Inflammatory macrophage treated with lipopolysaccharide for 1 hour (primary cell): ENCODE data around the gene NMNAT2.
"Not testable (repeated sequence)": the region's sequence is repeated elsewhere in the genome, so short reads cannot be mapped to it uniquely, and the experiment has no call there.

Experiments
- DNase-seq, 2 donors: peaks; one replicate each; pipeline ENCODE4 v3.0.0-alpha.2; 2020 to 2022

NMNAT2 gene

DNA sequence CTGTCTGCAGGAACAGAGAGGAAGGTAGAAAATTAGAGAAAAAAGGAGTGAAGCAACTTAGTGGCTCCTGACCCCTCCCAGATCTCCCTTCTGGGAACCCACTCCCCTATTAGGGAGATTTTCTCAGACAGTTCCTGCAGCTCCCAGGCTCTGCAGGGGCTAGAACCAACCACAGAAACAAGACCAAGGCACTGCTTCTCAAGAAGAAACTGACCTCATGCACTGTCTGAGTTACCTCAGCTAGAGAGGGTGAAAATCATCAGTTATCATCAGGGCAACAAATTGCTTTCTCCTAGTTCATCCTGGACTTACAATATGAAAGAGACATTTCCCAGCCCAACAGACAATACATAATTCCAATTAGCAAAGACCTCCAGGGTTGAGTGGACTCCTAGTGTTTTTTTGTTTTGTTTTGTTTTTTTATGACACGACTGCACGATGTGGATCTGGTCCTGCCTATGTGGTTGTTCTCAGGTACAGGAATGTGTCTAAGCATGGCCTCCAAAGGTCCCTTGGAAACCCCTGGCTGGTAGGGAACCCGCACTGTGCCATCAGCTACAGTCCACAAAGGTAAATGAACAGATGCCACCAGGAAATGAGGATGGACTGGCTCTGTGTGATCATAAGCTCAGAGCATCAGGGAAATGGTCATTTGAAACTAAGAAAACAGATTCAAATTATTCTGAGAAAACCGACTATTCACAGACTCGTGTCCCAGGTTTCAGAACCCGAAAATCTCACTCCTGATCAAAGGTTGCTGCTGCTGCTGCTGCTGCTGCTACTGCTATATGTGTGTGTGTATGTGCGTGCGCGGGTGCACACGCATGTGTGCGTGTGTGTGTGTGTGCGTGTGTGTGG is 166.8 kb downstream of the NMNAT2 start:
- no peak for DNase-seq

DNA sequence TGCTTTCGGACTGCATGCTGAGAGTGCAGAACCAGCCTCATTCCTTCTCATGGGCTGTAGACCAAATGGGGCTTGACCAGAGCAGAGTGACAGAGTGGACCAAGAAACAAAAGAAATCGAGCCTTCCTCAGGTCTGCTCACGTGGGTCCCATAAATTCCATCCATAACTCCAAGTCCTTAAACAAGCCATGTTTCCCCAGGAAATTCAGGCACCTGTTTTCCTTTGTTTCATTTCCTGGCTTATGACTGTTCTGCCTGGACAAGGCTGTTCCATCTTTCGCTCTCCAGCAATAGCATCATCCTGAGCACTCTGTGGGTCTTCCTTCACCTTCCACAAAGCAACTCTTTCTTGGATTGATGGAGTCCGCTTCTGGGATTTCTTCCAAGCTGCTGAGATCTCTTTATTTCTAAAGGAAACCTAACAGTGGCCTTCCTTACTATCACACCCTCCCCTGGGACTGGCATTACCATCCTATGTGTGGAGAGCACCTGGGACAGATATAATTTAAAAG is 168.2 kb downstream of the NMNAT2 start:
- no peak for DNase-seq

DNA sequence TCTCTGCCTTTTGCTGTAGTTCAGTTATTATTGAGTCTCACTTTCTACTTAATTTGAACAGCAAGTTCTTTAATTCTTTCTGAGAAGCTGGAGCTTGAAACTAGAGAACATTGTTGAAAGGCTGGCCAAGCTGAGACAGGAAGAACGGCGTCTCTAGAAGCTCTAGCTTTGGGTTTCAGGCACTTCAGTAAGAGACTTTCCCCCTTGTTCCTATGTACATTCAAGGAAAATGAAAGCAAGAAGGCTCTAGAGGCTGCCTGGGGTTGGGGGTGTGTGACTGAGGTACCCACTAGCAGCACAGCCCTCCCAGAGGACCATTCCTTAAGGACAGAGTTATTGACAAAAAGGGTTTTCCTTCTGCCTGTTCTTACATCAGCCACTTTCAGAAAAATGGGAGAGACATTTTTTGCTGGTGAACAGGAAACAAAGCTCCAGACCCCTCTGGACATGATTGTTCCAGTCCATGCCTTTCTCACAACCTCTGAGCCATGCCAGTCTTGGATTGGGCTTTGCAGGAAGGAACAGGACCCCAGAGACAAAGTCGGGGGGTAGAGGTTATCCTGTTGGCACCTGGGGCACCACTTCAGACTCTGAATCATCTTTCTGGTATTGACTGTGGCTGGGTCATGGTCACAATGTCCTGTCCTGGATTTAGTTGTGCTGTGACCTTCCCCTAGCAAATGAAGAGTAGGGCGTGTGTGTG is 169.0 kb downstream of the NMNAT2 start:
- no peak for DNase-seq

DNA sequence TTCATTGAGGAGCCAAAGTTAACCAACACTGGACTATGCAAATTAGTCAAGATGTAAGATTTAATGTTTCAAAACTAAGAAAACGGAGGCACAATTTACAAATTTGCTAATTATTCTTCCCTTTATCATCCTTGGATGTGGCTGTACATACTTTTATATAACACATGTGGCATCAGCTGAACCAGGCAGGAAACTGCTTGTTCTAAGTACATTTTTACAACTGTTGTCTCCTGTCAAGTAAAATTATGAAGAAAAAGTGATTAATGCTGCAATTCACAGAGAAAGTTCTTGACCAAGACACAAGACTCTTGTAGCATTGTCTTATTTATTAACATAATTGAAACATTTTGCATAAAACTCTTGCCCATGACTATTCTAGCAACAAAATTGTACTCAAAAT is 170.2 kb downstream of the NMNAT2 start:
- no peak for DNase-seq

DNA sequence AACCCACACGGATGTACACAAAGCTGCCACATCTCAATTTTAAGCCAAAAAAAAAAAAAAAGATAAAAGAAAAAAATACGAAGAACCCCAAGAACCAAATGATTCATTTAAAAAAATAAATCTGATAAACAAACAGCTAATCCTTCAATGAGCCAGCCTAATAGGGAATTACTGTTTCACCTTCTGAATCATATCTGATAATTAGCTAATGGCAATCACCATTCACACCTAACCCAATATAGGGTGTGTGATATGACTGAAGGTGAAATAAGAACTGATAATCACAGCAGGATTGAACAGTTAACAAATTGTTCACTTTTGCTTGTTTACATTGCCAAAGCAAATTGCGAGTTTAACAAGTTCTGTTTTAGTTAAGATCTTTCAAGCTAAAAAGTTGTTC is 170.7 kb downstream of the NMNAT2 start:
- no peak for DNase-seq

DNA sequence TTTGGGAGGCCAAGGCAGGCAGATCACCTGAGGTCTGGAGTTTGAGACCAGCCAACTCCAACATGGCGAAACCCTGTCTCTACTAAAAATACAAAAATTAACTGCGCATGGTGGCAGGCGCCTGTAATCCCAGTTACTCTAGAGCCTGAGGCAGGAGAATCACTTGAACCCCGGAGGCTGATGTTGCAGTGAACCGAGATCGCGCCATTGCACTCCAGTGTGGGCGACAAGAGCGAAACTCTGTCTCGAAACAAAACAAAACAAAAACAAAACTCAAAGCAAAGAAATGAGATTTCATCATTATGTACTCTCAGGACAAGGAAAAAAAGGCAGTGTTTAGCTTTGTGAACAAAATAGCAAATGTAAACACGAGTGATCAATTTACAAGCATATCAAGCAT is 171.1 kb downstream of the NMNAT2 start:
- no peak for DNase-seq

DNA sequence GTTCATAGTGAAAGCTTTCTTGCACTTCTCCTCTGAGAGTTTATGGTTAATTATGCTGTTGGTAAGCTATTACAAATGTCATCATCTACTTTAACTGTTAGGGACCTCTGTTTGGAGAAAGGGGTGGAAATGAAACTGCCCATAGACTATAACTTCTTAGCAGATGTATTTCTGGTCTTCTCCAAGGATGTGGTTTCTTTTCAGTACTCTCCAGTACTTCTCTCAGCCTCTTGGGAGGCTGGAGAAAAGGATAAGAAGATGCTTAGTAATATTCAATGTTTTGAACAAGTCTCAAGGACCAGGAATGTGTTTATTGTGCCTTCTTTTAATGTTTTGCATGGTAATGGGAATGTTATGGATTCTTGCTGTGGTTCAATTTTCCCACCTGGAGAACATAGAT is 171.7 kb downstream of the NMNAT2 start:
- DNase-seq = no peak

DNA sequence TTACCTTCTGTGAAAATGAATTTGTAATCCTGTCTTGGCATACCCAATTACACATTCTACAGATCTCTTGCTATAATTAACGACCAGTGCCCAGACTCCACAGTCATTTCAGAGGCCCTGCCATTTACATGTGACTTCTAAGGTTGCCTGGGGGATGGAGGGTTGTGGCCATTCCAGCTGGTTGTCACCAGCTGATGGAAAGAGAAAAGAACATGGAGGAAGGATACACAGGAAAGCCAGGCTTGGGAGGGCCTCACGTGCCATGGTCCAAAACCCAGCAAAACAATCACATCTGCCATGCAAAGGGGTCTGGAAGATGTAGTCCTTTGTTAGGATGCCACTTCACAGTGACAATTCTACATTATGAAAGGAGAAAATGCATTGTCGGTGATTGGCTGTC is 172.8 kb downstream of the NMNAT2 start:
- no peak for DNase-seq

DNA sequence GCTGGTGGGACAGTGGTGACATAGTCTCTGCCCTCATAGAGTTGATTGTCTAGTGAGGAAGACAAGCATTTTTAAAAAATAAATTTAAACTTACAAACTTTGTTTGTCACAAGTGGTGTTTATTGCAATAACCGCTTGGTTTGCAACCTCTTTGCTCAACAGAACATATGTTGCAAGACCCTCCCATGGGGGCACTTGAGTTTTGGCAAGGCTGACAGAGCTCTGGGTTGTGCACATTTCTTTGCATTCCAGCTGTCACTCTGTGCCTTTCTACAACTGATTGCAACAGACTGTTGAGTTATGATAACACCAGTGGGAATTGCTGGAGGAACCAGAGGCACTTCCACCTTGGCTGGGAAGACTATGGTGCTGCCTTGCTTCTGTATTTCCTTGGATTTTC is 173.7 kb downstream of the NMNAT2 start:
- peak; percentile 22 to 70 for DNase-seq

DNA sequence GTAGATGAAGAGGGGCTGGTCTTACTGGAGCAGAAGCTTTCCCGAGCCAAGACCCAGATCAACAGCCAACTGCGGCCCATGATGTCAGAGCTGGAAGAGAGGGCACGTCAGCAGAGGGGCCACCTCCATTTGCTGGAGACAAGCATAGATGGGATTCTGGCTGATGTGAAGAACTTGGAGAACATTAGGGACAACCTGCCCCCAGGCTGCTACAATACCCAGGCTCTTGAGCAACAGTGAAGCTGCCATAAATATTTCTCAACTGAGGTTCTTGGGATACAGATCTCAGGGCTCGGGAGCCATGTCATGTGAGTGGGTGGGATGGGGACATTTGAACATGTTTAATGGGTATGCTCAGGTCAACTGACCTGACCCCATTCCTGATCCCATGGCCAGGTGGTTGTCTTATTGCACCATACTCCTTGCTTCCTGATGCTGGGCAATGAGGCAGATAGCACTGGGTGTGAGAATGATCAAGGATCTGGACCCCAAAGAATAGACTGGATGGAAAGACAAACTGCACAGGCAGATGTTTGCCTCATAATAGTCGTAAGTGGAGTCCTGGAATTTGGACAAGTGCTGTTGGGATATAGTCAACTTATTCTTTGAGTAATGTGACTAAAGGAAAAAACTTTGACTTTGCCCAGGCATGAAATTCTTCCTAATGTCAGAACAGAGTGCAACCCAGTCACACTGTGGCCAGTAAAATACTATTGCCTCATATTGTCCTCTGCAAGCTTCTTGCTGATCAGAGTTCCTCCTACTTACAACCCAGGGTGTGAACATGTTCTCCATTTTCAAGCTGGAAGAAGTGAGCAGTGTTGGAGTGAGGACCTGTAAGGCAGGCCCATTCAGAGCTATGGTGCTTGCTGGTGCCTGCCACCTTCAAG is 174.8 kb downstream of the NMNAT2 start:
- DNase-seq = peak; percentile 63 to 86

DNA sequence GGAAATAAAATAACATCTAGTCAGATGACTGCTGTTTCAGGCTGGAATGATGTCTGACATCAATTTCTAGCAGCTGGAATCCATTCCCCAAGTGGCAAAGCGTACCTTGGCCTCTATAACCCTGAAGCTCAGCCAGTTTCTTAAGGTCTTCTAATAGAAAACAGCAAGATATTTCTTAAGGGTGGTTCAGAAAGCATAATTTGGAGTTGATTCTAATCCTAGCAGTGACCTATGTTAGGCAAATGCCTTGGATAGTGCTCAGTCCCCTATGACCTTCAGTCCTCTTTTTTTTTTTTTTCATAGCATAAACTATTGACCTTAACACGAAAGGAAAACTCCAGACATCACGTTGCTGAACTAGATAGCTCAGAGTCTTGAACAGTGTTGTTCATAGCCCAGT is 175.6 kb downstream of the NMNAT2 start:
- DNase-seq = no peak

DNA sequence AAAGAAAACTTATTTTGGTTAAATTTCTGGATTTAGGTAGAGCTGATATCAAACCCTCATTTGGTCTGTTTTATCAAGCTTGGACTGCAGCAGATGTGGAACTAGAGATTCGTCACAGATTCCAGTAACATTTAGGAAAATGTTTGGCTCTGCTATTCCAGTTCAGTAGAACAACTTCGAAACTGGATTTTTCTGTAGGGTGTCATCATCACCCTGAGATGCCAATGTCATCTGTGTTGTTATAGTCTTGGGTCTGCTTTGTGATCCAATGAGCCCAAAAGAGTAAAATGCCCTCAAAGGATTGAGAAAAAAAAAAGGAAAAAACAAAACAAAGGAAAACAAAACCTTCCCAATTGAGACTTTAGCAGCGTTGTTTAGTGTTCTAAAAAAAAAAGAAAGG is 176.7 kb downstream of the NMNAT2 start:
- no peak for DNase-seq

DNA sequence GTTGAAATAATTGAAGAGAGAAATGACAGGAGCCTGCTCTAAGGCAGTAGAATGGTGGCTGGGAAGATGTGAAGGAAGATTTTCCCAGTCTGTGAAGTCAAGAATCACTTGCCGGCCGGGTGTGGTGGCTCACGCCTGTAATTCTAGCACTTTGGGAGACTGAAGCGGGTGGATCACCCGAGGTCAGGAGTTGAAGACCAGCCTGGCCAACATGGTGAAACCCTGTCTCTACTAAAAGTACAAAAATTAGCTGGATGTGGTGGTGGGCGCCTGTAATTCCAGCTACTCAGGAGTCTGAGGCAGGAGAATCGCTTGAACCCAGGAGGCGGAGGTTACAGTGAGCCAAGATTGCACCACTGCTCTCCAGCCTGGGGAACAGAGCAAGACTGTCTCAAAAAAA is 177.3 kb downstream of the NMNAT2 start:
- DNase-seq = not testable (repeated sequence)

DNA sequence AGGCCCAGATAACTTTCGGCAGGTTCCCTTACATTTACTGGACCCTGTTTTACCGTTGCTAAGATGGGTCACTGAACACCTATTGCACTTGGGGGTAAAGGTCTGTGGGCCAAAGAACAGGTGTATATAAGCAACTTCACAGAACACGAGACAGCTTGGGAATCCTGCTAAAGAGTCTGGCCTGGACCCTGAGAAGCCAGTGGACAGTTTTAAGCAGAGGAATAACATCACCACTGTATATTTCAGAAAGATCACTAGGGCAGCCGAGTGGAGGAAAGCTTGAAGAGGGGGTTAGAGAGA is 177.7 kb downstream of the NMNAT2 start:
- DNase-seq = no peak

DNA sequence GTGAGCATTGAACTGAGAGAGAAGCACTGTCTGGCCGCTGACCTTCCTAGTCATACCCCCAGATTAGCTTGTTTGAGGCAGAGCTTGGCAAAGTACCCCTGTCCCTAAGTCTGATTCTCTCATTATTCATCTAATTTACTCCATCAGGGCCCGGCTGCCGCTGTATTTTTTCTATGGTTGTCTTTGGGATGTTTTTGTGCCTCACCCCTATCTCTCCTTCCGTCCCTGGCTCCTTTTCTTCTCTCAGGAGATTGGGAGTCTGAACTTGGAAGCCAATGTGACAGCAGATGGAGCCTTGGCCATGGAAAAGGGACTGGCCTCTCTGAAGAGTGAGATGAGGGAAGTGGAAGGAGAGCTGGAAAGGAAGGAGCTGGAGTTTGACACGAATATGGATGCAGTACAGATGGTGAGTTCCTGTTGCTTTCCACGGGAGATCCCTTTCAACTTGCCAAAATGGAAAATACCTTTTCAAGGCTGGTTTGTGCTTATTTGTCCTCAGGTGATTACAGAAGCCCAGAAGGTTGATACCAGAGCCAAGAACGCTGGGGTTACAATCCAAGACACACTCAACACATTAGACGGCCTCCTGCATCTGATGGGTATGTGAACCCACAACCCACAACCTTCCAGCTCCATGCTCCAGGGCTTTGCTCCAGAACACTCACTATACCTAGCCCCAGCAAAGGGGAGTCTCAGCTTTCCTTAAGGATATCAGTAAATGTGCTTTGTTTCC is 178.2 kb downstream of the NMNAT2 start:
- DNase-seq = no peak

DNA sequence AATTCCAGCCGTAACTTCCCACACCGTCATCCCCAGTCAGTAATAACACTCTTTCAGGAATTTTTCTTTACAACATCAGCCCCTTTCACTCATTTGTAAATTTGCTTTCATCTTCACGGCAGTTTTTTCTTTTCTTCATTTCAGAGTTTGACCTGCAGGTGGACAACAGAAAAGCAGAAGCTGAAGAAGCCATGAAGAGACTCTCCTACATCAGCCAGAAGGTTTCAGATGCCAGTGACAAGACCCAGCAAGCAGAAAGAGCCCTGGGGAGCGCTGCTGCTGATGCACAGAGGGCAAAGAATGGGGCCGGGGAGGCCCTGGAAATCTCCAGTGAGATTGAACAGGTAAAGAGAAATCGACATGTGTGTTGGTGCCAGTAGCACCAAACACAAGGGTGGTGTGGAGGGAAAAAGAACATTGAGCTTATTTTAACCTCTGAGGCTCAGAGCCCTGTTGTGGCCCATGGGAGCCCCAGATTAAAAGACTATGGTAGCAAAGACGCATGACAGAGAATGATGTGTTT is 178.9 kb downstream of the NMNAT2 start:
- no peak for DNase-seq

DNA sequence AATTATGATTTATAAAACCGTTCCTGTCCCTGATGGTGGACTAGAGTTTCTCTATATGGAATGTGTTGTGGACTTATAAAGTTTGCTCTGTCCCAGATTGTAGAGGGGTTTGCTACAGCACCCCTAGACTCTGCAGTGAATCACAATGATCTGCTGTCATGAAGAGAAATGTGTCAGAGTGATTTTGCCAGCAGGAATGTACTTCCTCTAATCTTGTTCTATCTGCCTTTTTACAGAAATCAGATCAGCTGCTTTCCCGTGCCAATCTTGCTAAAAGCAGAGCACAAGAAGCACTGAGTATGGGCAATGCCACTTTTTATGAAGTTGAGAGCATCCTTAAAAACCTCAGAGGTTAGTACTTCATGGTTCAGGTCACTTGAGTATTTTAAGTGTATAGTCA is 180.1 kb downstream of the NMNAT2 start:
- peak in 1 of 2 donors; percentile 46 for DNase-seq

DNA sequence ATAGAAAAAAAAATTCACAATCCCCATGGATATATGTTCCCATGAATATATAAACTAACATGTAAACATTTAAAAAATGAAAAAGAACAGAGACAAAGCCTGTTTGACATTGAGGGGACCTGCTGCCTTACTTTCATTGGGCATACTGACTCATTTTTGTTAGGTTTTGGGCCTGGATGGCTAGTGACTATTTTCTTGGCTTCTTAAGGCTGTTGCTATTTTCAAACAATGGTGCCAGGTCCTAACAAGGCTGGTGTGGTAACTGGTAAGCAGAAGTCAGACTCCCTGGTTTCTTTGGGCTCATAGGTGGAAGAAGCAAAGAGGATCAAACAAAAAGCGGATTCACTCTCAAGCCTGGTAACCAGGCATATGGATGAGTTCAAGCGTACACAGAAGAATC is 181.1 kb downstream of the NMNAT2 start:
- no peak for DNase-seq

DNA sequence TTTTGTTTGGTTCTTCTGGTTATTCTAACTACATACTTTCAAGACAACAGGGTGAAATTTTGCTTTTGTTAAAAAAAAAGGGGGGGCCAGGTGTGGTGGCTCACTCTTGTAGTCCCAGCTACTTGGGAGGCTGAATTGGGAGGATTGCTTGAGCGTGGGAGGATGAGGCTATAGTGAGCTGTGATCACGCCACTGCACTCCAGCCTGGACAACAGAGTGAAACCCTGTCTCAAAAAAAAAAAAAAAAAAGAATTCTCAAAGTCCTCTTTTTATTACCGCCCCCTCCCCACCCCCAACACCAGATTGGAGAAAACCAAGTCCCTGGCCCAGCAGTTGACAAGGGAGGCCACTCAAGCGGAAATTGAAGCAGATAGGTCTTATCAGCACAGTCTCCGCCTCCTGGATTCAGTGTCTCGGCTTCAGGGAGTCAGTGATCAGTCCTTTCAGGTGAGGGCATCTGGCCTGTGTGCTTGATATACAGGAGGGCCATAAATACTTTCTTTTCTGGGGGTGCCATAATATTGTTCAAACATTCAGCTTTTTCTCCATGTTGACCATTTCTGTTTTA is 181.9 kb downstream of the NMNAT2 start:
- DNase-seq = no peak

DNA sequence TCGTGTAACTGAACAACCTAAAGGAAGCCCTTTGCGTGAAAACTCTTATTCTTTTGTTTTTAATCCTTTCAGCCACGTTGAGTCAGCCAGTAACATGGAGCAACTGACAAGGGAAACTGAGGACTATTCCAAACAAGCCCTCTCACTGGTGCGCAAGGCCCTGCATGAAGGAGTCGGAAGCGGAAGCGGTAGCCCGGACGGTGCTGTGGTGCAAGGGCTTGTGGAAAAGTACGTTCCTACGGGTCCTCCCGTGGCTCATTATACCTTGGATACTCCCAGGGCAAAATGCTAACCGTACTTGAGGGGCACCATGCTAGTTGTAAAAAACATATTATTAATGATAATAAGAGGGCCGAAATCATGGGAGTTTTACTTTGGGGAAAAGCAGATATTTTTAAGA is 182.7 kb downstream of the NMNAT2 start:
- DNase-seq = no peak

DNA sequence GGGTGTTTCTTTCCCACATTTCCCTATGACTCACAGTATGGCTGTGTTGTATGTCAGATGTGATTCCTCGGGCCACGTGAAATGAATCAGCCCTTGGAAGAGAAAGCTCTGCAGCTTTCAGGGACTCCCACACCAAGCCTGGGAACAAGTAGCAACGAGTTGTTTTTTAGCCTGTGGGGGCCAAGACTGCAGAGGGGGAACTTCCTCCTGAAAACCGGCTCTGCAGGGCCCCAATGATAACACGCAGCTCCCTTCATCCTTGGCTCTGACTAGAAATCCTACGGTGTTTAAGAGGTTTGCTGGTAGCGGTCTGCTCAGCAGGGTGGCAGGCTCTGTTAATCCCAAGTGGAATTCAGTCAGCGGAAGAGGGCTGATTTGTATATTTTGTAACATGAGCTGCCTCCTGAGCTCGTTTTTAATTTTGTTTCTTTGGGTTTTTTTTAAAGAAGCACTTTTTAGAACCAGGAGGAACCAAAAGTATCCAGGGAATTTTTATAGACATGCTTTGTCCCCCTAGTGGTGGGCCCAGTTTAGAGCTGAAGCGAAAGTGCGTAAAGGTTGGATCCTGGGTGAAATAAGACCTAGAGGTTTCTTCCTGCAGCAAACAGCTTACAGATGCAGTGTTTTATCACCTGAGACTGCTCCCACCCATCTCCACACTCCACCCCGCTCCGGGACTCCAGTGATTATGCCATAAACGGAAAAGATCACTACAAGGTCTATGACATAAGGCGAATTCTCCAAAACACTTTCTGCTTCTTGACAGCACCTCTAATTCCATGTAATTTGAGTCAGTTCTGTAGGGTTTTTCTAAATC is 183.3 kb downstream of the NMNAT2 start:
- DNase-seq = peak; percentile 57 to 85
